Panc1 (cell line): Measurements from ENCODE around the gene PAX9. TPM values are rescaled to one million over a fixed set of nuclear protein-coding genes. Genes with fewer than 3 reads are reported as not detected.

Source experiments
- ATAC-seq: fragments of 200-7000 bp; cut with Tn5 transposase; 2 replicates; pipeline ENCODE4 v1.9.1; 2020; ENCODE audit warnings: mild to moderate bottlenecking, moderate library complexity
- BruUV-seq: library from RNA; stranded (reverse); fragments of 400-500 nt; replicated peaks from 2 replicates; lab custom pipeline; 2021; lab: Mats Ljungman, UMichigan
- CTCF ChIA-PET: fragments of 300-600 bp; sonication (Branson Sonifier 250); formaldehyde crosslinking; loops from one replicate; lab custom pipeline; 2022; ENCODE audit warnings: antibody characterized with exemption; lab: Charles Lee
- POLR2A ChIA-PET: fragments of 300-600 bp; sonication (Branson Sonifier 250); formaldehyde crosslinking; loops from one replicate; lab custom pipeline; 2022; ENCODE audit warnings: antibody characterized with exemption; lab: Charles Lee
- DNase-seq: peaks from one replicate; pipeline ENCODE4 v3.0.0-alpha.2; 2010; ENCODE audit warnings: low read depth, low spot score
- H3K27ac ChIP-seq: 2 replicates; pipeline ENCODE4 v1.5.1; 2011; ENCODE audit warnings: mild to moderate bottlenecking, low read length, inconsistent platforms
- H3K27me3 ChIP-seq: fragments of 200-500 bp; sonication (Bioruptor generic); 2 replicates; pipeline ENCODE4 v1.6.0; 2014; ENCODE audit warnings: low read length, inconsistent platforms; ENCODE audit not compliant: control insufficient read depth, insufficient read depth
- H3K36me3 ChIP-seq: fragments of 200-500 bp; sonication (Bioruptor generic); 2 replicates; pipeline ENCODE4 v1.5.1; 2014; ENCODE audit warnings: inconsistent platforms, mild to moderate bottlenecking, low read length, moderate library complexity; ENCODE audit not compliant: control insufficient read depth, insufficient read depth
- H3K4me1 ChIP-seq: 2 replicates; pipeline ENCODE4 v1.5.1; 2011; ENCODE audit warnings: inconsistent platforms, mild to moderate bottlenecking, low read length, moderate library complexity; ENCODE audit not compliant: control insufficient read depth, insufficient read depth
- H3K4me3 ChIP-seq, 2 experiments: 2 replicates each; pipeline ENCODE4 v1.5.1; 2011 to 2012; ENCODE audit warnings: low read depth in 2 of 2, low read length in 2 of 2, mild to moderate bottlenecking in 2 of 2, inconsistent platforms in 1 of 2, moderate library complexity in 1 of 2
- H3K9me3 ChIP-seq: fragments of 200-500 bp; sonication (Bioruptor generic); 2 replicates; pipeline ENCODE4 v1.5.1; 2014; ENCODE audit warnings: low read depth, mild to moderate bottlenecking, inconsistent platforms, low read length, moderate library complexity; ENCODE audit not compliant: control insufficient read depth, insufficient read depth
- CTCF ChIP-seq: fragments of 450-650 bp; IDR thresholded peaks from 2 replicates; pipeline ENCODE4 v1.5.1; 2017; ENCODE audit warnings: mild to moderate bottlenecking
- POLR2AphosphoS5 ChIP-seq: IDR thresholded peaks from 2 replicates; pipeline ENCODE4 v1.6.1; 2012; ENCODE audit warnings: mild to moderate bottlenecking, low read depth, low read length, moderate library complexity
- REST ChIP-seq, 2 experiments: IDR thresholded peaks; 2 replicates each; pipeline ENCODE4 v1.6.1; 2011 to 2012; ENCODE audit warnings: low read depth in 2 of 2, control low read depth in 1 of 2, low read length in 1 of 2, mild to moderate bottlenecking in 1 of 2, moderate library complexity in 1 of 2; ENCODE audit not compliant: insufficient read depth in 1 of 2
- SIN3A ChIP-seq: IDR thresholded peaks from 2 replicates; pipeline ENCODE4 v1.6.1; 2012; ENCODE audit warnings: low read depth, mild to moderate bottlenecking, low read length, moderate library complexity, borderline replicate concordance; ENCODE audit not compliant: insufficient read depth
- TCF7L2 ChIP-seq: IDR thresholded peaks from 2 replicates; pipeline ENCODE4 v1.6.1; 2011; ENCODE audit warnings: mild to moderate bottlenecking, low read depth, low read length, inconsistent platforms
- in situ Hi-C: cut with HindIII; loops from 2 replicates; pipeline ENCODE4 v1.10.0; 2016; ENCODE audit warnings: low sequenced_read_pairs, low pct_unique_long_range_greater_than_20kb
- intact Hi-C: fragments of 100-400 bp; cut with micrococcal nuclease; formaldehyde crosslinking; loops from one replicate; pipeline ENCODE4 v1.10.0; 2022; ENCODE audit not compliant: unreplicated experiment
- total RNA-seq: library from RNA; stranded (reverse); gene quantifications from one replicate; pipeline ENCODE4 v1.2.1, GENCODE V29; 2021; ENCODE audit not compliant: unreplicated experiment

The PAX9 gene
- total RNA-seq, 1 experiment from 2014 or later = 0.82 TPM

GRCh38 chr14:36676236-36676635, 14.6 kb downstream of the PAX9 start:
- DNase-seq (no peak), ATAC-seq (no peak)
- Histone ChIP-seq H3K36me3 (no peaks in the 10 kb centered on the region), H3K9me3 (no peaks in the 10 kb centered on the region), H3K27me3 (no peaks in the 10 kb centered on the region), H3K4me3 (no peak overlapping the region), H3K27ac (no peak overlapping the region), H3K4me1 (no peaks in the 10 kb centered on the region)
- in situ Hi-C loops (no loop called here), intact Hi-C loops (no loop called here)
- no TSS peak for BruUV-seq
- POLR2A ChIA-PET = interaction anchor here (0.6 kb wide), 2 partner anchors 25 to 810 kb away, joined by 3 read pairs; no protein-coding TSS in a partner anchor
- no peak for TF ChIP-seq REST (IDR thresholded peaks at IDR 0.05; ENCODE audit: insufficient read depth in 1 of 2, low read depth in 2 of 2, low read length in 1 of 2)
- no peak for TF ChIP-seq SIN3A
- TF ChIP-seq POLR2AphosphoS5 = no peak
- no peak for TF ChIP-seq TCF7L2
- TF ChIP-seq CTCF = no peak
- CTCF ChIA-PET = no interaction called here

- no TSS peak for BruUV-seq
- Histone ChIP-seq H3K36me3 (no peaks in the 10 kb centered on the region), H3K27me3 (no peaks in the 10 kb centered on the region), H3K4me1 (no peaks in the 10 kb centered on the region), H3K9me3 (no peaks in the 10 kb centered on the region), H3K27ac (no peak overlapping the region), H3K4me3 (no peak overlapping the region)
- TF ChIP-seq REST (IDR thresholded peaks at IDR 0.05; ENCODE audit: insufficient read depth in 1 of 2, low read depth in 2 of 2, low read length in 1 of 2) (no peak), TCF7L2 (no peak), SIN3A (no peak), CTCF (no peak), POLR2AphosphoS5 (no peak)
- no peak for ATAC-seq
- intact Hi-C loops = no loop called here
- in situ Hi-C loops = no loop called here
- DNase-seq = no peak
- ChIA-PET CTCF (no interaction called here), POLR2A (no interaction called here)
These were observed 20.7 kb downstream of the PAX9 start for GRCh38 chr14:36682338-36682737.
